ENCODE measurements around the gene NFATC2. TPM values are rescaled to one million over a fixed set of nuclear protein-coding genes. Genes with fewer than 3 reads are reported as not detected.
A peak's percentile ranks its signal among the peaks of the same experiment; 100 is the strongest.

Gene NFATC2
- total RNA-seq, 1 experiment from 2014 or later: 0.61 TPM

GRCh38 chr20:51469578-51470498, 72.7 kb downstream of the NFATC2 start:
- no peaks in the 10 kb centered on the region; a peak in 1 of 7 replicates for H3K36me3 Mint-ChIP-seq (ENCODE audit: insufficient read depth in 1 of 3, low read depth in 3 of 3)
- Histone ChIP-seq H3K27ac (ENCODE audit: insufficient read length, low read depth, low read length) (no peak overlapping the region), H3K27me3 (ENCODE audit: insufficient read depth, low read length) (no peaks in the 10 kb centered on the region), H2BK20ac (ENCODE audit: low read depth, low read length, poor library complexity, severe bottlenecking) (no peak overlapping the region), H2BK120ac (ENCODE audit: low read depth, low read length, poor library complexity, severe bottlenecking) (no peak overlapping the region), H3K9ac (ENCODE audit: extremely low read depth, insufficient read length, low read length) (no peak overlapping the region), H4K20me1 (ENCODE audit: control insufficient read depth, insufficient read depth, insufficient read length) (no peaks in the 10 kb centered on the region), H2AFZ (ENCODE audit: low read length) (no peak overlapping the region), H4K8ac (replicated peaks; ENCODE audit: insufficient read length, low read depth, low read length) (no peak overlapping the region), H3K23ac (ENCODE audit: insufficient read length, low read depth, low read length) (no peak overlapping the region), H2BK5ac (ENCODE audit: insufficient read length, low read length) (no peak overlapping the region), H2BK12ac (ENCODE audit: insufficient read length, low read depth, low read length) (no peak overlapping the region), H3K79me2 (ENCODE audit: insufficient read depth, low read length) (no peaks in the 10 kb centered on the region), H4K91ac (ENCODE audit: insufficient read length, low read depth, low read length) (no peak overlapping the region), H3K79me1 (ENCODE audit: insufficient read depth, low read depth, low read length, poor library complexity, severe bottlenecking) (no peaks in the 10 kb centered on the region), H3T11ph (ENCODE audit: low read length) (no peak overlapping the region), H2BK15ac (ENCODE audit: low read depth, low read length) (no peak overlapping the region), H3K56ac (ENCODE audit: insufficient read length, low read depth, low read length) (no peak overlapping the region), H3K9me3 (ENCODE audit: control insufficient read depth, low read depth, low read length) (no peaks in the 10 kb centered on the region), H3K14ac (ENCODE audit: insufficient read depth, low read length) (no peak overlapping the region), H2AK5ac (ENCODE audit: insufficient read length, low read length) (no peak overlapping the region), H3K4ac (ENCODE audit: low read depth, low read length) (no peak overlapping the region), H3K18ac (ENCODE audit: insufficient read length, low read depth, low read length) (no peak overlapping the region), H3K4me2 (ENCODE audit: insufficient read depth, insufficient read length, low read length) (no peak overlapping the region), H3K23me2 (ENCODE audit: insufficient read length, low read depth, low read length, poor library complexity, severe bottlenecking) (no peaks in the 10 kb centered on the region), H4K5ac (ENCODE audit: insufficient read length, low read depth, low read length) (no peak overlapping the region), H3K4me1 (ENCODE audit: insufficient read depth, low read length) (no peaks in the 10 kb centered on the region)
- no peak for DNase-seq
- H3K27ac Mint-ChIP-seq: peak overlapping the region in 1 of 3 experiments; percentile 63; a peak in 2 of 7 replicates
- H3K27me3 Mint-ChIP-seq (ENCODE audit: low read depth): peaks cover 3% of the 10 kb centered on the region; the same call in 1 of the 2 replicates
- TF ChIP-seq CTCF (conservative IDR thresholded peaks at IDR 0.05): no peak
- H3K4me3 Mint-ChIP-seq: no peak overlapping the region; a peak in 1 of 5 replicates
- no CpG with 5 or more reads among the region's 11 CpGs for WGBS (ENCODE audit: extremely low coverage, insufficient read length, low lambda C conversion rate)
- peaks cover 8 to 12% of the 10 kb centered on the region in 2 experiments for H3K4me1 Mint-ChIP-seq
- no peaks in the 10 kb centered on the region for H3K9me3 Mint-ChIP-seq
